Stimulated activated naive B cell treated with anti-CD40 and anti-IgM and Interleukin-4, amounts not matched to agents 10 μg/mL and 1 μg/mL and 100 μg/mL, for 72 hours (primary cell): ENCODE results near the gene UQCR10.
A peak's percentile ranks its signal among the peaks of the same experiment; 100 is the strongest.

ENCODE experiments used
- ATAC-seq, 2 donors: fragments of 150-1000 bp; cut with Tn5 transposase; replicated peaks; 2 replicates each; pipeline ENCODE4 v1.10.0; 2021; ENCODE audit warnings: moderate library complexity in 1 of 2
- DNase-seq: peaks from one replicate; pipeline ENCODE4 v3.0.0; 2021
- H3K27ac Mint-ChIP-seq: one replicate; pipeline ENCODE4 v1.8.0; 2022; ENCODE audit warnings: mild to moderate bottlenecking, mixed read lengths
- H3K27me3 Mint-ChIP-seq, 2 donors: one replicate each; pipeline ENCODE4 v1.8.0; 2022; ENCODE audit warnings: mixed read lengths in 2 of 2
- H3K36me3 Mint-ChIP-seq, 2 donors: one replicate each; pipeline ENCODE4 v1.8.0; 2022; ENCODE audit warnings: mixed read lengths in 2 of 2, mild to moderate bottlenecking in 1 of 2
- H3K4me1 Mint-ChIP-seq, 2 donors: one replicate each; pipeline ENCODE4 v1.8.0; 2022; ENCODE audit warnings: mixed read lengths in 2 of 2, mild to moderate bottlenecking in 1 of 2
- H3K4me3 Mint-ChIP-seq, 2 donors: one replicate each; pipeline ENCODE4 v1.8.0; 2022; ENCODE audit warnings: mild to moderate bottlenecking in 2 of 2, mixed read lengths in 2 of 2, moderate library complexity in 1 of 2
- H3K9me3 Mint-ChIP-seq, 2 donors: one replicate each; pipeline ENCODE4 v1.8.0; 2022; ENCODE audit warnings: mixed read lengths in 2 of 2, mild to moderate bottlenecking in 1 of 2

The UQCR10 gene

GRCh38 chr22:29788339-29789279, 21.4 kb downstream of the UQCR10 start:
- H3K36me3 Mint-ChIP-seq = peaks cover 47 to 66% of the 10 kb centered on the region in 2 donors
- H3K9me3 Mint-ChIP-seq = no peaks in the 10 kb centered on the region
- peak overlapping the region; percentile 6 for H3K27ac Mint-ChIP-seq
- H3K4me3 Mint-ChIP-seq = no peak overlapping the region
- peaks cover 0 to 6% of the 10 kb centered on the region in 2 donors for H3K4me1 Mint-ChIP-seq
- no peaks in the 10 kb centered on the region for H3K27me3 Mint-ChIP-seq
- ATAC-seq (no peak), DNase-seq (no peak)

GRCh38 chr22:29790061-29790460, 22.9 kb downstream of the UQCR10 start:
- Mint-ChIP-seq H3K27me3 (no peaks in the 10 kb centered on the region), H3K4me3 (no peak overlapping the region), H3K4me1 (no peaks in the 10 kb centered on the region), H3K27ac (no peak overlapping the region), H3K9me3 (no peaks in the 10 kb centered on the region), H3K36me3 (peaks cover 47 to 66% of the 10 kb centered on the region in 2 donors)
- DNase-seq = no peak
- ATAC-seq = no peak

- no peak for DNase-seq
- Mint-ChIP-seq H3K27ac (no peak overlapping the region), H3K36me3 (peaks cover 56 to 70% of the 10 kb centered on the region in 2 donors)
Measured at GRCh38 chr22:29793396-29793795, 26.2 kb downstream of the UQCR10 start.

GRCh38 chr22:29795663-29796062, 28.5 kb downstream of the UQCR10 start:
- no peaks in the 10 kb centered on the region for H3K9me3 Mint-ChIP-seq
- H3K4me3 Mint-ChIP-seq = no peak overlapping the region
- H3K4me1 Mint-ChIP-seq = peaks cover 19 to 37% of the 10 kb centered on the region in 2 donors
- peaks cover 54 to 66% of the 10 kb centered on the region in 2 donors for H3K36me3 Mint-ChIP-seq
- ATAC-seq (no peak), DNase-seq (no peak)
- H3K27me3 Mint-ChIP-seq = no peaks in the 10 kb centered on the region
- H3K27ac Mint-ChIP-seq = no peak overlapping the region

More at GRCh38 chr22:29793396-29793795, 26.2 kb downstream of the UQCR10 start:
- H3K9me3 Mint-ChIP-seq = no peaks in the 10 kb centered on the region
- no peaks in the 10 kb centered on the region for H3K27me3 Mint-ChIP-seq
- no peak for ATAC-seq
- no peak overlapping the region for H3K4me3 Mint-ChIP-seq
- peaks cover 9 to 24% of the 10 kb centered on the region in 2 donors for H3K4me1 Mint-ChIP-seq

GRCh38 chr22:29797351-29797750, 30.2 kb downstream of the UQCR10 start:
- Mint-ChIP-seq H3K27me3 (no peaks in the 10 kb centered on the region), H3K36me3 (peaks cover 58 to 69% of the 10 kb centered on the region in 2 donors), H3K4me1 (peaks cover 19 to 37% of the 10 kb centered on the region in 2 donors), H3K27ac (peak overlapping the region; percentile 62), H3K9me3 (no peaks in the 10 kb centered on the region), H3K4me3 (peak overlapping the region in 1 of 2 donors; percentile 35)
- peak; percentile 96 to 98 for ATAC-seq
- peak; percentile 61 for DNase-seq

GRCh38 chr22:29798318-29798717, 31.1 kb downstream of the UQCR10 start:
- H3K9me3 Mint-ChIP-seq = no peaks in the 10 kb centered on the region
- ATAC-seq (peak; percentile 78 to 81), DNase-seq (peak; percentile 43)
- H3K27me3 Mint-ChIP-seq = no peaks in the 10 kb centered on the region
- peaks cover 49 to 61% of the 10 kb centered on the region in 2 donors for H3K36me3 Mint-ChIP-seq
- H3K4me3 Mint-ChIP-seq = peak overlapping the region; percentile 36 to 41
- peak overlapping the region; percentile 56 for H3K27ac Mint-ChIP-seq
- H3K4me1 Mint-ChIP-seq = peaks cover 19 to 37% of the 10 kb centered on the region in 2 donors

- Mint-ChIP-seq H3K4me3 (peak overlapping the region in 1 of 2 donors; percentile 41), H3K27me3 (no peaks in the 10 kb centered on the region), H3K4me1 (peaks cover 19 to 37% of the 10 kb centered on the region in 2 donors), H3K36me3 (peaks cover 51 to 66% of the 10 kb centered on the region in 2 donors), H3K27ac (peak overlapping the region; percentile 67), H3K9me3 (no peaks in the 10 kb centered on the region)
- DNase-seq = no peak
- no peak for ATAC-seq
Measured at GRCh38 chr22:29798801-29799200, 31.6 kb downstream of the UQCR10 start.

GRCh38 chr22:29799217-29799680, 32.1 kb downstream of the UQCR10 start:
- H3K4me3 Mint-ChIP-seq = no peak overlapping the region
- no peak overlapping the region for H3K27ac Mint-ChIP-seq
- DNase-seq (no peak), ATAC-seq (no peak)
- no peaks in the 10 kb centered on the region for H3K27me3 Mint-ChIP-seq
- peaks cover 19 to 37% of the 10 kb centered on the region in 2 donors for H3K4me1 Mint-ChIP-seq
- H3K36me3 Mint-ChIP-seq = peaks cover 55 to 68% of the 10 kb centered on the region in 2 donors
- H3K9me3 Mint-ChIP-seq = no peaks in the 10 kb centered on the region

GRCh38 chr22:29801153-29801552, 34.0 kb downstream of the UQCR10 start:
- H3K4me1 Mint-ChIP-seq = peaks cover 19 to 36% of the 10 kb centered on the region in 2 donors
- no peaks in the 10 kb centered on the region for H3K9me3 Mint-ChIP-seq
- H3K4me3 Mint-ChIP-seq = no peak overlapping the region
- peaks cover 63 to 77% of the 10 kb centered on the region in 2 donors for H3K36me3 Mint-ChIP-seq
- no peak overlapping the region for H3K27ac Mint-ChIP-seq
- ATAC-seq (no peak), DNase-seq (no peak)
- no peaks in the 10 kb centered on the region for H3K27me3 Mint-ChIP-seq

- H3K4me3 Mint-ChIP-seq = no peak overlapping the region
- ATAC-seq (no peak), DNase-seq (no peak)
- peaks cover 66 to 77% of the 10 kb centered on the region in 2 donors for H3K36me3 Mint-ChIP-seq
- no peaks in the 10 kb centered on the region for H3K9me3 Mint-ChIP-seq
- no peaks in the 10 kb centered on the region for H3K27me3 Mint-ChIP-seq
- no peak overlapping the region for H3K27ac Mint-ChIP-seq
- H3K4me1 Mint-ChIP-seq = peaks cover 19 to 29% of the 10 kb centered on the region in 2 donors
Measured at GRCh38 chr22:29801796-29802195, 34.6 kb downstream of the UQCR10 start.

- peaks cover 70 to 77% of the 10 kb centered on the region in 2 donors for H3K36me3 Mint-ChIP-seq
- H3K4me3 Mint-ChIP-seq = no peak overlapping the region
- H3K27ac Mint-ChIP-seq = no peak overlapping the region
- no peaks in the 10 kb centered on the region for H3K9me3 Mint-ChIP-seq
- DNase-seq (no peak), ATAC-seq (no peak)
- no peaks in the 10 kb centered on the region for H3K27me3 Mint-ChIP-seq
- peaks cover 11 to 15% of the 10 kb centered on the region in 2 donors for H3K4me1 Mint-ChIP-seq
Measured at GRCh38 chr22:29803190-29803589, 36.0 kb downstream of the UQCR10 start.

GRCh38 chr22:29804985-29805384, 37.8 kb downstream of the UQCR10 start:
- peaks cover 62 to 69% of the 10 kb centered on the region in 2 donors for H3K36me3 Mint-ChIP-seq
- no peaks in the 10 kb centered on the region for H3K27me3 Mint-ChIP-seq
- H3K27ac Mint-ChIP-seq = no peak overlapping the region
- peaks cover 0 to 1% of the 10 kb centered on the region in 2 donors for H3K4me1 Mint-ChIP-seq
- DNase-seq = no peak
- no peaks in the 10 kb centered on the region for H3K9me3 Mint-ChIP-seq
- ATAC-seq = no peak
- no peak overlapping the region for H3K4me3 Mint-ChIP-seq

- DNase-seq (no peak), ATAC-seq (no peak)
- H3K27me3 Mint-ChIP-seq = no peaks in the 10 kb centered on the region
- H3K9me3 Mint-ChIP-seq = no peaks in the 10 kb centered on the region
- H3K27ac Mint-ChIP-seq = no peak overlapping the region
- no peak overlapping the region for H3K4me3 Mint-ChIP-seq
- H3K36me3 Mint-ChIP-seq = peaks cover 57 to 65% of the 10 kb centered on the region in 2 donors
- no peaks in the 10 kb centered on the region for H3K4me1 Mint-ChIP-seq
Measured at GRCh38 chr22:29806196-29806595, 39.0 kb downstream of the UQCR10 start.

GRCh38 chr22:29810216-29810615, 43.0 kb downstream of the UQCR10 start:
- Mint-ChIP-seq H3K36me3 (peaks cover 60 to 77% of the 10 kb centered on the region in 2 donors), H3K9me3 (no peaks in the 10 kb centered on the region), H3K4me3 (no peak overlapping the region), H3K4me1 (peaks cover 0 to 2% of the 10 kb centered on the region in 2 donors), H3K27ac (no peak overlapping the region), H3K27me3 (no peaks in the 10 kb centered on the region)
- ATAC-seq (no peak), DNase-seq (no peak)

GRCh38 chr22:29811377-29811776, 44.2 kb downstream of the UQCR10 start:
- H3K27ac Mint-ChIP-seq = no peak overlapping the region
- H3K36me3 Mint-ChIP-seq = peaks cover 53 to 74% of the 10 kb centered on the region in 2 donors
- no peaks in the 10 kb centered on the region for H3K27me3 Mint-ChIP-seq
- no peak overlapping the region for H3K4me3 Mint-ChIP-seq
- DNase-seq (no peak), ATAC-seq (no peak)
- H3K9me3 Mint-ChIP-seq = no peaks in the 10 kb centered on the region
- H3K4me1 Mint-ChIP-seq = peaks cover 0 to 2% of the 10 kb centered on the region in 2 donors
